ENCODE results near the gene HHATL.

The HHATL gene

GRCh38 chr3:42652611-42653302 lies 49.8 kb downstream of the HHATL start:
- H3K9me3 ChIP-seq (ENCODE audit: low read length): no peaks in the 10 kb centered on the region
- no peaks in the 10 kb centered on the region for H4K20me1 ChIP-seq (ENCODE audit: insufficient read depth, low read length)
- TF ChIP-seq CTCF (IDR thresholded peaks at IDR 0.05; ENCODE audit: low read length) (no peak), EZH2 (IDR thresholded peaks at IDR 0.05; ENCODE audit: borderline replicate concordance, low read length) (no peak)
- no peaks in the 10 kb centered on the region for H3K79me2 ChIP-seq (ENCODE audit: insufficient read depth, low read length)
- H3K27ac ChIP-seq (ENCODE audit: low read depth, low read length, poor library complexity, severe bottlenecking): no peak overlapping the region
- no peaks in the 10 kb centered on the region for H3K9me2 ChIP-seq (ENCODE audit: low read depth, low read length)
- H3K27me3 ChIP-seq (ENCODE audit: insufficient read depth, low read length): no peaks in the 10 kb centered on the region
- H3K9ac ChIP-seq (ENCODE audit: low read length): no peak overlapping the region
- H3K4me1 ChIP-seq (ENCODE audit: insufficient read depth, low read length, severe bottlenecking): peaks cover 3% of the 10 kb centered on the region
- H3K36me3 ChIP-seq (ENCODE audit: insufficient read depth, low read length): peaks cover 15% of the 10 kb centered on the region
- no peaks in the 10 kb centered on the region for H3F3A ChIP-seq (ENCODE audit: insufficient read depth, low read length)
- no peak overlapping the region for H3K4me2 ChIP-seq (ENCODE audit: low read length)
- H3K4me3 ChIP-seq (ENCODE audit: low read depth, low read length, poor library complexity, severe bottlenecking): no peak overlapping the region
- H2AFZ ChIP-seq (ENCODE audit: low read length): no peak overlapping the region

GRCh38 chr3:42652251-42652610 lies 50.4 kb downstream of the HHATL start:
- Histone ChIP-seq H3K4me2 (ENCODE audit: low read length) (no peak overlapping the region), H3K9me2 (ENCODE audit: low read depth, low read length) (no peaks in the 10 kb centered on the region), H2AFZ (ENCODE audit: low read length) (no peak overlapping the region)

GRCh38 chr3:42651248-42652091 lies 51.1 kb downstream of the HHATL start:
- H3F3A ChIP-seq (ENCODE audit: insufficient read depth, low read length): no peaks in the 10 kb centered on the region
- H3K4me3 ChIP-seq (ENCODE audit: low read depth, low read length, poor library complexity, severe bottlenecking): no peak overlapping the region
- H2AFZ ChIP-seq (ENCODE audit: low read length): no peak overlapping the region
- H3K79me2 ChIP-seq (ENCODE audit: insufficient read depth, low read length): no peaks in the 10 kb centered on the region
- peaks cover 28% of the 10 kb centered on the region for H3K36me3 ChIP-seq (ENCODE audit: insufficient read depth, low read length)
- TF ChIP-seq CTCF (IDR thresholded peaks at IDR 0.05; ENCODE audit: low read length) (no peak), EZH2 (IDR thresholded peaks at IDR 0.05; ENCODE audit: borderline replicate concordance, low read length) (no peak)
- H4K20me1 ChIP-seq (ENCODE audit: insufficient read depth, low read length): no peaks in the 10 kb centered on the region
- no peak overlapping the region for H3K9ac ChIP-seq (ENCODE audit: low read length)
- no peak overlapping the region for H3K4me2 ChIP-seq (ENCODE audit: low read length)
- no peaks in the 10 kb centered on the region for H3K9me3 ChIP-seq (ENCODE audit: low read length)
- no peak overlapping the region for H3K27ac ChIP-seq (ENCODE audit: low read depth, low read length, poor library complexity, severe bottlenecking)
- H3K27me3 ChIP-seq (ENCODE audit: insufficient read depth, low read length): no peaks in the 10 kb centered on the region
- peaks cover 3% of the 10 kb centered on the region for H3K4me1 ChIP-seq (ENCODE audit: insufficient read depth, low read length, severe bottlenecking)
- H3K9me2 ChIP-seq (ENCODE audit: low read depth, low read length): no peaks in the 10 kb centered on the region

More at GRCh38 chr3:42652251-42652610, 50.4 kb downstream of the HHATL start:
- peaks cover 3% of the 10 kb centered on the region for H3K4me1 ChIP-seq (ENCODE audit: insufficient read depth, low read length, severe bottlenecking)
- no peak overlapping the region for H3K27ac ChIP-seq (ENCODE audit: low read depth, low read length, poor library complexity, severe bottlenecking)
- no peaks in the 10 kb centered on the region for H3K9me3 ChIP-seq (ENCODE audit: low read length)
- H3F3A ChIP-seq (ENCODE audit: insufficient read depth, low read length): no peaks in the 10 kb centered on the region
- H3K9ac ChIP-seq (ENCODE audit: low read length): no peak overlapping the region
- no peak overlapping the region for H3K4me3 ChIP-seq (ENCODE audit: low read depth, low read length, poor library complexity, severe bottlenecking)
- H3K27me3 ChIP-seq (ENCODE audit: insufficient read depth, low read length): no peaks in the 10 kb centered on the region
- TF ChIP-seq EZH2 (IDR thresholded peaks at IDR 0.05; ENCODE audit: borderline replicate concordance, low read length) (no peak), CTCF (IDR thresholded peaks at IDR 0.05; ENCODE audit: low read length) (no peak)
- no peaks in the 10 kb centered on the region for H4K20me1 ChIP-seq (ENCODE audit: insufficient read depth, low read length)
- no peaks in the 10 kb centered on the region for H3K79me2 ChIP-seq (ENCODE audit: insufficient read depth, low read length)
- H3K36me3 ChIP-seq (ENCODE audit: insufficient read depth, low read length): peaks cover 20% of the 10 kb centered on the region
